ENCODE measurements around the gene KBTBD8.
A peak's percentile ranks its signal among the peaks of the same experiment; 100 is the strongest.

The KBTBD8 gene

GRCh38 chr3:66998904-66999235 is 763 bp downstream of the KBTBD8 start:
- DNase-seq: peak in 3 of 14 donors; percentile 24 to 42 (median 40)

- no peak for DNase-seq
These were observed 1.9 kb downstream of the KBTBD8 start for GRCh38 chr3:67000009-67000408.

DNA sequence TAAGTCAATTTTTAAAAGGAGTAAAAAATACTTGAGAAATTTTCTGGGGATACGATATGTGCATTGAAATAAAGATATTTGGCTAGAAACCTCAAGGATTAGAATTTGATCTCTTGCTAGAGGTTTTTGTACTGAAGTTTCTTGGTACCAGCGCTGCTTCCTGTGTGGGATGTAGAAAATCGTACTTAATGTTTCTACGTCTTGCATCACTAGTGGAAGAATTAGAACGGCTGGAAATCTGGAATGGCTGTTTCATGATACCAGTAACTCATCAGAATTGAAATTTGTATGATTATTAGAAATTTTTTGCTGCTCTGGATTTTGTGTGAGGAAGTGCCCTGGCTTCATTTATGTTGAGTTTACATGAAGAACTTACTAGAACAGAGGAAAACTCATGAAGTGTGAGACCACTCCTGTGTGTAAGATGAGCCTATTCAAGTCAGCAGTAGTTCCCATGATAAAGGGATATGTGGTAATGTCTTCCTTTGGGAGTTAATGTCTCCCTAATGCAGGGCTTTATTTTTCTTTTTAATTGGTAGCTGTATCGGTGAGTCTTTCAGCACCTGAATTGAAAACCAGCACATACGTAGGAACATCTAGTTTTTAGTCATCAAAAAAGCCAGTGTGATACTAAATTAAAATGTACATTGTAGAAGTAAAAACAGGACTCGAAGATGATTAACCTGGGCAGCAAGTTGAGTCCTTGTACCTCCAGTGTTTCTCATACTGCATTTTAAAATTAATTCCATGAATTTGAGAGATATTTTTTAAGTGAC is 3.2 kb downstream of the KBTBD8 start:
- DNase-seq: no peak

GRCh38 chr3:67005974-67006373 is 7.9 kb downstream of the KBTBD8 start:
- no peak for DNase-seq

DNA sequence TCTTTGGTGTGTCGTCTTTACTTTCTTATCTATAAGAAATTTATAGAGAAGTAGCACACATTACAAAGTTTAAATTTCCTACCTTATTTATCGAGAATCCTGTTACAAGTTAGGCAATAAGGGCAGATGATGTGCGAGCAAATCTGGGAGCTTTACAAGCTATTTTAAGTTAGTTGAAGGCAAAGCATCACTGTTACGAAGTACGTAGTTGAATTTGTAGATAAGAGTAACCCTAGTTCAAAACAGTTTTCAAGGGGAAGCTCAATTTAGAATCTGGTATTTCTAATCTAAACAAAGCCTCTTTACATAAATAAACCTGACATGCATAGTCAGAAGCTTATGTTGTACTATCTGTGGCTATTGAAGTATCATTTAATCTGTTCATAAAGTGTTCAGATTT is 8.4 kb downstream of the KBTBD8 start:
- no peak for DNase-seq

GRCh38 chr3:67008388-67008787 is 10.3 kb downstream of the KBTBD8 start:
- no peak for DNase-seq

DNA sequence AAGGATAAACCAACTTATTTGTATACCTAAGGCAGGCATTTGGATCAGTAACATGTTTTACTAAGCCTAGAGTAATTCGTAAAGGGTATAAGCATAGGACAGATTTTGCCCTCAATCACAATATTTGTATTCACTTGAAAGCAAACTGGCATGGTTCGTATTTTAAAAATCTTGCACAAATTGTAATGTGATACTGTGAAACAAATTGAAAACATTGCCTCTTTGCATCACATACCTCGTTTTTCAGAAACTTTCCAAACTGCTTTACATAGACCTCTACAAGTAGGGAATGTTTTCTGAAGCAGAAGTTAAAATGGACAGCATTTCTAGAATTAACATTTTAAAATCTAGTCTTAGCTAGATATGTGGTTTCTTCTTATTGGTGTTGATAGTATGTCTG is 11.6 kb downstream of the KBTBD8 start:
- DNase-seq: no peak

DNA sequence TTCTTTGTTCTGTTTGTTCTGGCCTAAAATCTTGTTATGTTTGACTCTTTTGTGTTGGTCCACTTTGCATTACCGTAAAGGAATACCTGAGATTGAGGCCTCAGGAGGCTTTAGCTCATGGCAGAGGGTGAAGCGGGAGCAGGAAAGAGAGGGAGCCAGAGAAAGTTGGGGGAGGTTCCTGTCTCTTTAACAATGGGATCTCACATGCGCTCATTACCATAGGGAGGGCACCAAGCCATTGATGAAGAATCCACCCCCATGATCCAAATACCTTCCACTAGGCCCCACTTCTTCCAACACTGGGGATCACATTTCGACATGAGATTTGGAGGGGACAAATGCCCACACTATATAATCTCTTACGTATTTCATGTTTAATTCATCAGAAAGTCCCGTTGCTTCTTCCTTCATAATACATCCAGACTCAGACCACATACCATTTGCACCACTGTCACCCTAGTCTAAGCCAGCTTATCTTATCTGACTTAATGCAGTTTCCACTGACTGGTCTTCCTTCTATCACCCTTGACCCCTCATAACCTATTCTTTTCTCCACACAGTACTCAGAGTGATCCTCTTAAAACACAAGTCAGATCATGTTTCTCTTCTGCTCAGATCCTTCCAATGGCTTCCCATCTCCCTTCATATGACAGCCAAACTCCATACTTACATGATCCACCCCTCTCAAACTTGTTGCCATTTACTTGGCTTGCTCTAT is 13.5 kb downstream of the KBTBD8 start:
- DNase-seq: no peak

GRCh38 chr3:67012564-67012963 is 14.5 kb downstream of the KBTBD8 start:
- no peak for DNase-seq

DNA sequence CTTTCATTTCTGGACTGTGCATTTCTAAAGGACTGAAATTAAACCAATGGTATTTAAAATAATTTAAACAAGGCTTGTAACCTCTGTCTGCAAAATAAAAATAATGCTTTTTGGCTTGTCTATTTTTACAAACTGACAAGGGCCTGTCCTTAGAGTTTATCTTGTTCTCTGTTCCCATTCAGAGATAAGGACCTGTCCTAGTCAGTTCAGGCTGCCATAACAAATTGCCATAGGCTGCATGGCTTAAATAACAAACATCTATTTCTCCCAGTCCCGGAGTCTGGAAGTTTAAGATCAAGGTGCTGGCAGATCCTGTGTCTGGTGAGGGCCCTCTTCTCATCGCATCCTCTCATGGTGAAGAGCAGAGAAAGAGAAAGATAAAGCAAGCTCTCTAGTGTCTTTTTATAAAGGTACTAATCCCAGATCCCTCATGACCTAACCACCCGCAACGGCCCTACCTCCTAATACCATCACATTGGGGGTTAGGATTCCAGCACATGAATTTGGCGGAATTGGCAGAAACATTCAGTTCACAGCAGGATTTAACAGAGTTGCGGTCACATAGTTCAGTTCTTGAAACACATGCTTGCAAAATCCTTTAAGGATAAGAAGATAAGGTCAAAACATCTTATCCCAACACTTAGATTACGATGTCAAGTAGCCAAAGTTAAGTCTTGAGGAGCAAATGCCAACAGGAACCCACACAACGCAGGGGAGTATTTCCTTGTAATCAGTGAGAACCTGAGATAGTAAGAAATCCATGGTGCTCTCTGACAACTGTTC is 17.8 kb downstream of the KBTBD8 start:
- DNase-seq: no peak

DNA sequence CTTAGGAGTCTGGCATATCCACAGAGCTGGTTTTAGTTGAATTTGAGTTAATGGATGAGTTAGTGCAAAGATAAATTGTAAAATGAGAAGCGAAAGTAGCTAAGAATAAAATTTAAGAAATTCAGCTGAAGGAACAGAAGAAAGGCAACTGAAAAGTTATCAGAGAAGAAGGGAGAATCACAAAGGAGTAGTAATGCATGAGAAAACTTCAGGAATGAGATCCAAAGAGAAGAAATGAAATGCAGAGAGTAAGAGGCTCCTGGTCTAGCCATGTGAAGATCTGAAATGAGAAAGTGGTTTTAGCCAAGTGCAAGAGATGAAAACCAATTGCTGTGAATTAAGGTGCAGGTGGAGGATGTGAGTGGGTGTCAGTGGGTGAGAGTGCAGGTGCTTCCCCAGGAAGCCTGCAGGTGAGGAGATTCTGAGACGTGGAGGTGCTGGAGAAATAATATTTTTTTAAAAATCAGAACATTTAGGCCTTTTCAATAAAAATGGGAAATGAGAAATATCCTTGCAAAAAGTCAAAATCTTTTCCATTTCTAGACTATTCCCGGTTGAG is 18.5 kb downstream of the KBTBD8 start:
- DNase-seq: no peak

DNA sequence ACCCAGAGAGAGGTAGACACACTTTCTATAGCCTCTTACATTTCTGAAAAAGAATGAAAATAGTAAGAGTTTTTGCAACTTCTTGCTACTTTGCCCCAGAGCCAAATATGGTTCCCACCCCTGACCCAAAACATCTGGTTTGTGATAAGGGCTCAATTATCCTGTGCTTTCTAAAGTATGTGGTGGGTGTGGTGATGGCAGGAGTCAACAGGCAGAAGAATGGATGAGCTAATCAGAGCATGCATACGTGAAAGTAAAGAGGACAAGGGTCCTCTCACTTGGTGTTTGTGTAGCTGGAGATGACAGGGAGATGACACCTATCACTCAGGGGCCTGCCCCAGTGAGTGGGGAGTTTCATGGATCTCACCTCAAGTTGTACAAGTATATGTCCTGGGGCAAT is 19.1 kb downstream of the KBTBD8 start:
- no peak for DNase-seq

- DNase-seq: no peak
These were observed 20.1 kb downstream of the KBTBD8 start for GRCh38 chr3:67018105-67018788.

DNA sequence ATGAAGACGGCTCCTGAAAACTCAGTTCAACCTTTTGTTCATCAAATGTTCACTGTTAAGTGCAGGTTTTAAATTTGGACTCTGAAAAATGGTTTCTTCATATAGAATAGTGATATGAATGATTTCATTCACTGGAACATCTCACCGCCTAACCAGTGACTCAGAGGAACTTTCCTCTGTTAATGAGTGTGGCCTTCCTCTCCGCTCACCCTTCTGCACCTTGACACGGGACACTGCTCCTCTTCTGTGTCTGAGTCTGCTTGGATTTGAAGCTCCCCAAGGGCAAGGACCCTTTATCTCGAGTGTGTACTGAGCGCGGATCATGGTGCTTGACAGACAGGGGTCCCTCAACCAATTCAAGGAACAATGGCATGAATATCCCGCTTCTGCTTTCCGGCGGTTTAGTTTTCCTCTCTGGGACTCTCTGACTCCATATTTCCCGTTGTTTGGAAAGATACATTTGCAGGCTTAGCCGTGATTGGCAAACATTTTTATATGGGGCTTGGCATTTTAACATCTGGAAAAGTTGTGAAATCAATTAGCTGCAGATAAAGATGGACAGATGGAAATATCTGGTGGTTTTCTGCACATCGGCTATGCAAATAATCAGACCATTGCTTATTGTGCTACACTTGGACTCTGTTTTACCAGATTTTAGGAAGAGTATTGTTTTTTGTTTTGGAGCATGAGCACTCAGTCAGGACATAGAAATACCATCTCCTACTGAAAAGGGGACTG is 20.9 kb downstream of the KBTBD8 start:
- DNase-seq: no peak

GRCh38 chr3:67028001-67028784 is 30.1 kb downstream of the KBTBD8 start:
- no peak for DNase-seq

- no peak for DNase-seq
These were observed 33.0 kb downstream of the KBTBD8 start for GRCh38 chr3:67030785-67031740.

DNA sequence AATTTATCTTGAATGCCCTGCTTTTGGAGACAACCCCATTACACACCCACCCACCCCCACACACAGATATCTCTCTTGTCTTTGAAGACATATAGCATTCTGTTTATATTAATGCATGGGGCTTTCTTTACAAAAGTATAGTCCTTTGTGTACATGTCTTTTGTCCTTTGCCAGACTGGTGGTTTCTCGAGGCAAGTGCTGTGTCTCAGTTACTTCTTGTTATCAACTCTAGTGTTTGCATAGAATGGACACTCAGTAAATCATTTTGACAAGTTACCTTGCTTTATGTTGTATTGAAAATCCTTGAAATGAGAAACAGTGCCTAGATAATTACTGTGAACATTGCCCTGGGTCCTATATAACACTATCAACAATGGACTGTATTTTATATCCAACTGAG is 33.9 kb downstream of the KBTBD8 start:
- no peak for DNase-seq

DNA sequence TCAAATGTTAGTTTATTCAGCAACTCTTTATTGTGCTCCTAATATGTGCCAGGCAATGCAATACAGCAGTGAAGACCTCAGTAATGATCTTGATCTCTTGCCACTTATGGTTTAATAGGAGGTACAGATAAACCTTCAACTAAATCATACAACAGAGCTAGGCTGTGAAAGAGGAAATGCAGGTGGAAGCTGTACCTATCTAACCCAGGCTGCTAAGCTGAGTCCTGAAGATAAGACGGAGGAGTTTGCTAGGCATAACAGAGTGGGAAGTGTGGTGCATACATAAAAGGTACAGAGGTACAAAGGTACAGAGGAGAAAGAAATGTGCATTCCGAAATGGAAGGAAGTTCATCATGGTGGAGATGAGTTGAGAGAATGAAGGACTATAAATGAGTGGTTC is 35.0 kb downstream of the KBTBD8 start:
- DNase-seq: no peak

DNA sequence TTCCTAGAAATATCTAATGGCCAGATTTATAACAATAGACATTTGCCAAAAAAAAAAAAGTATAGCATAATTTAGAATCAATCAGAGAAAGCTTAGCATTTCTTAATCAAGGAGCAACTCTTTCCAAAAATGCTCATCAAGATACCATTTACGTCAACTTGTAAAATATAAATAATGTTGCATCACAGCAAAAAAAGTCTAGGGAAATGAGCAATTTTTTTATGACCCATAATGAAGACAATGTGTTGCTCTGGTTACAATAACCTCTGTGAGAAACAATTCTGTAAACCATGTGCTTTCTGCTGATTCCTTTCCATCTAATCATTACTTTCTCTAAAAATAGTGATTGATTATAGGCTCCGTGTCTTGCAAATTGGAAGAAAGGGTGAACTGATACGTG is 36.3 kb downstream of the KBTBD8 start:
- no peak for DNase-seq

DNA sequence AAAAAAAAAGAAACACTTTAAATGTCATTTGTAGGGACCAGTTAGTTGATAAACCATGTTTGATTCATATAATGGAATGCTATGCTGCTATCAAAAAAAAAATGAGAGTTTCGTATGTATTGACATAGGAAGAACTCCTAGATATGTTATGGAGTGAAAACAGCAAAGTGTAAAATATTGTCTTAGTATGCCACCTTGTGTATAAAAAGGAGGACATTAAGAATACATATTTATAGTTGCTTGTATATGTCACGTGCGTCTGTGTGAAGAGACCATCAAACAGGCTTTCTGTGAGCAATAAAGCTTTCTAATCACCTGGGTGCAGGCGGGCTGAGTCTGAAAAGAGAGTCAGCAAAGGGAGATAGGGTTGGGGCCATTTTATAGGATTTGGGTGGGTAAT is 39.5 kb downstream of the KBTBD8 start:
- no peak for DNase-seq
